Fibroblast of villous mesenchyme (primary cell): ENCODE measurements around the gene CDK9. TPM values are rescaled to one million over a fixed set of nuclear protein-coding genes. Genes with fewer than 3 reads are reported as not detected.

Experiments used
- DNase-seq: peaks from one replicate; pipeline ENCODE4 v3.0.0-alpha.2; 2010; ENCODE audit warnings: low read depth
- H3K4me3 ChIP-seq: 2 replicates; pipeline ENCODE4 v1.5.1; 2011; ENCODE audit warnings: low read depth, mild to moderate bottlenecking, low read length
- total RNA-seq: library from RNA; depleted of rRNA; stranded (reverse); fragments of >200 nt; gene quantifications from 2 replicates; pipeline ENCODE4 v1.2.3, GENCODE V29; 2012
- TF ChIP-seq, protein P1 (sequence below): IDR thresholded peaks from 2 replicates; pipeline ENCODE4 v1.5.1; 2012; ENCODE audit warnings: low read depth, mild to moderate bottlenecking, low read length; ENCODE audit not compliant: insufficient read depth

CDK9 gene
- total RNA-seq, 1 donor = 50.1 TPM

DNA sequence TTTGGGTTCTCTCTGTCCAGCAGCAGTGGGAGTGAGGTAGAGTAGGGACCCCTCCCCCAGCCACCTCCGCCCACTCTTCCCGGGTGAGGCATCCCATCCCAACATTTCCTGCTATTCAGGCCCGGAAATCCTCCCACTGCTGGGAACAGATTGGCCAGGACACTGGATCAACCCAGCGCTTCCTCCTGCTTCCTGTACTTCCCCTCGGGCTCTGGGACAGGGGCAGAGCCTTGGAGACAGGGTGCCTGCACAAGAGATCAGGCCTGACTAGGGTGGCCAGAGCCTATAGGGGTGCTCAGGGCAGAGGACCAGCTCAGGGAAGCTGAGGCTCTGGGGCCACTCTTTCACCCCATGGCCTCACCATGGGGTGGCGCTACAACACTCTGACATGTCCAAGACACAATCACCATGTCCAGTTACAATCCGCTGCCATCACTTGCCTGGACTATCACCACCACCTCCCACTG lies 21.9 kb upstream of the CDK9 start:
- TF ChIP-seq, protein P1, sequence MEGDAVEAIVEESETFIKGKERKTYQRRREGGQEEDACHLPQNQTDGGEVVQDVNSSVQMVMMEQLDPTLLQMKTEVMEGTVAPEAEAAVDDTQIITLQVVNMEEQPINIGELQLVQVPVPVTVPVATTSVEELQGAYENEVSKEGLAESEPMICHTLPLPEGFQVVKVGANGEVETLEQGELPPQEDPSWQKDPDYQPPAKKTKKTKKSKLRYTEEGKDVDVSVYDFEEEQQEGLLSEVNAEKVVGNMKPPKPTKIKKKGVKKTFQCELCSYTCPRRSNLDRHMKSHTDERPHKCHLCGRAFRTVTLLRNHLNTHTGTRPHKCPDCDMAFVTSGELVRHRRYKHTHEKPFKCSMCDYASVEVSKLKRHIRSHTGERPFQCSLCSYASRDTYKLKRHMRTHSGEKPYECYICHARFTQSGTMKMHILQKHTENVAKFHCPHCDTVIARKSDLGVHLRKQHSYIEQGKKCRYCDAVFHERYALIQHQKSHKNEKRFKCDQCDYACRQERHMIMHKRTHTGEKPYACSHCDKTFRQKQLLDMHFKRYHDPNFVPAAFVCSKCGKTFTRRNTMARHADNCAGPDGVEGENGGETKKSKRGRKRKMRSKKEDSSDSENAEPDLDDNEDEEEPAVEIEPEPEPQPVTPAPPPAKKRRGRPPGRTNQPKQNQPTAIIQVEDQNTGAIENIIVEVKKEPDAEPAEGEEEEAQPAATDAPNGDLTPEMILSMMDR = peak; percentile 31
- no peak for DNase-seq
- H3K4me3 ChIP-seq = no peak overlapping the region

DNA sequence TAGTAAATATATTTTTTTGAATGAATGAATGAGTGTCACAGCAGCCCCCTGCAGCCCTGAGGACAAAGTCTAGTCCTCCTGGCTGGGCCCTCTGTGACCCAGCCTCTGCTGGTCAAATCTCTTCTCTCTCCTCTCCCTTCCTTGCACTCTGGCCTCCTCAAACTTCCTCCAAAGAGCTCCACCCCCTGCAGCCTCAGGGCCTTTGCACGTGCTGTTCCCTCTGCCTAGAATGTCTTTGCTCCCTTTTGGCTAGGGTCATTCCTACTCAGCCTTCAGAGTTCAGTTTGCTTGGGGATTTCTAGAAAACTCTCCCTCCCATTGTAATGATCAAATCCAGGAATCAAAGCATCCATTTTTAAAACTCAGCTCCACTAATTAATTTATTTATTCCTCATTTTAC lies 20.4 kb upstream of the CDK9 start:
- DNase-seq = no peak
- no peak overlapping the region for H3K4me3 ChIP-seq
- TF ChIP-seq, protein P1 = no peak

DNA sequence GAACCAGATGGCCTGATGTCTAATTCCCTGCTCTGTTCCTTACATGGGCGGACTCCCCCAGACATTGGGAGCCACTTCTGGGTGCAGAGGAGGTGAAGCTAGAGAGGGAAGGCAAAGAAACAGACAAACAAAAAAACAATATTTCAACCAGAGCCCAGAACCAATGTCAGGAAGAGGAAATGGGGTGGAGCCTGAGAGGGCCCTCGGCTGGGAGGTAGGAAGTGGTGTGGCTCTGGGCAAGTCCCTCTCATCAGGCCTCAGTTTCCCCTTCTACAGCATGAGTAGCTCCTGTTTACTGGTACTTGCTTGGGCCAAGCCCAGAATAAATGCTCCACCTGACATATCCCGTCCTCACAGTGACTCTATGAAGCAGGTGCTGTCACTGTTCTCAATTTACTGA lies 18.4 kb upstream of the CDK9 start:
- no peak overlapping the region for H3K4me3 ChIP-seq
- TF ChIP-seq, protein P1 = no peak
- no peak for DNase-seq

DNA sequence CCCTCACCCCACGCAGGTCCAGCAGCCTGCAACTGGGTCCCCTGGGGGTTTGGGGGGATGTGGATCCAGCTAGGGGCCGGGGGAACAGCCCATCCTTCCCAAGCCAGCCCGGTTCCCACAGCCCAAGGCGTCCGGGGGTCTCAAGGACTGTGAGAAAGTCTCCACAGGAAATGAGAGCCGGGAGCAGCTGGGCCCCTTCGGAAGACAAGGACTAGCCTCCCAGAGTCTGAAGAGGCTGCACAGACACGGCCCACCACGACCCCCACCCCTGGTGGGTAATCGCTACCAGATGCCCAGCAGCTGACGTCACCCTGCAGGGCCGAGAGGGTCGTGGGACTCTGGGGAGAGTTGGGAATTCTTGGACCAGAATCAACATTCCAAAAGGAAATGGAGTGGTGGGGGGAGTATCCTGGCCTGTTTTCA lies 17.9 kb upstream of the CDK9 start:
- peak; percentile 49 for DNase-seq

DNA sequence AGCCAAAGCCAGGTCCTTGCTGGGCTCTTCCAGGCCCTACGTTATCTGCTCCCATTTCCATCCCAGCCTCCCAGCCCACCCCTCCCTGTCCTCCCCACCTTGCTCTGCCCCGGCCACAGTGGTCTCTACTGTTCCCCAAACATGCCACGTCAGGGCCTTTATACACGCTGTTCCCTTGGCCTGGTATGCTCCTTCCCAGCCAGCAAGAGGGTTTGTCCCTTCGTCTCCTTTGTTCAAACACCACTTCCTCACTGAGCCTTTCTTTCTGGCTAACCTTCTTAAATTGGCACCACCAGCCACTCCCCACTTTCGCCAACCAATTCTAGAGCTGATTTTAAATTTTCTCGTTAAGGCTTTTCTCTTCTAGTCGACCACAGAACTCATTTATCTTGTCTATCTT lies 17.1 kb upstream of the CDK9 start:
- TF ChIP-seq, protein P1 = no peak
- no peak for DNase-seq
- H3K4me3 ChIP-seq = no peak overlapping the region

More for the DNA sequence above, 17.9 kb upstream of the CDK9 start:
- TF ChIP-seq, protein P1 = no peak
- no peak overlapping the region for H3K4me3 ChIP-seq

DNA sequence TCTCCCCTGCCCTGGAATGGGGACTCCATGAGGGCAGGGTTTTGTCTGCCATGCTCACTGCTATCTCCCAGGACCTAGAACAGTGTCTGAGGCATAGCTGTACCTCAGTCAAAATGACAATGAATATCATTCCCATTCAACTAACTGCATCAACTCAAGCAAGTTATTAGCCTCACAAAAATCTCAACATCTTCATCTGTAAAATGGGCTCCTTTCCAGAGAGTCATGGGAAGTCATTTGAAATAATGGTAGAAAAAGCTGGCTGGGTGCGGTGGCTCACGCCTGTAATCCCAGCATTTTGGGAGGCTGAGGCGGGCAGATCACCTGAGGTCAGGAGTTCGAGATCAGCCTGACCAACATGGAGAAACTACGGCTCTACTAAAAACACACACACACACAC lies 16.7 kb upstream of the CDK9 start:
- TF ChIP-seq, protein P1 = no peak
- H3K4me3 ChIP-seq = no peak overlapping the region
- no peak for DNase-seq

DNA sequence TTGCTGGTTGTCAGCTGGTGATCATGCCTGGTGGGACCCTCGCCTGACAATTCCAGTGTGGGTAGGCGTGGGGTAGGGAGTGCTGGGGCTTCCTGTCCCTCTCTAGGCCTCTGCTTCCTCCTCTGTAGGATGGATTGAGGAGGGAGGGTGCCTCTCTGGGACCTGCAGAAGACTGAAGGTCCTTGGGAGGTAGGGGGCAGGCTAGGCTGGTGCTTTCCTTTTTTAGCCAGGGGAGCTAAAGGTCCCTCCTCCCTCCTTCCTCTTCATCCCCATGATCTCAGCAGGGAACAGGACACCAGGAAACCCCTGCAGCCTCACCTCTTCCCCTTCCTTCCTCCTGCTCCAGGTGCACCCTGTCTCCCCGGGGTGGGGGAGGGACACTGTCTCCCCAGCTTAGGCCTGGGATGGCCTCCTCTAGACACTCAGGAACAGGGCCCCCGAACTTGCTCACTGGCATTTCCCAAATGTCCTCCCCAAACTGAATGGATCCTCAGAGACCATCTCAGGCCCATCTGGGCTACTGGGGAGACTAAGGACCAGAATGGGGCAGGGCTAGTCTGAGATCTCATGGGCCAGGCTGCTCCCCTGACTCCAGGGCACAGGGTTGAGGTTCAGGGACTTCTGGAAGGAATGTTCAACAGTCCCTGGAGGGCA lies 15.8 kb upstream of the CDK9 start:
- DNase-seq = no peak
- H3K4me3 ChIP-seq = no peak overlapping the region
- TF ChIP-seq, protein P1 = no peak
